ENCODE results near the gene SSBP1. TPM values are rescaled to one million over a fixed set of nuclear protein-coding genes. Genes with fewer than 3 reads are reported as not detected.

The SSBP1 gene
- total RNA-seq, 1 experiment from 2014 or later = 245 TPM

DNA sequence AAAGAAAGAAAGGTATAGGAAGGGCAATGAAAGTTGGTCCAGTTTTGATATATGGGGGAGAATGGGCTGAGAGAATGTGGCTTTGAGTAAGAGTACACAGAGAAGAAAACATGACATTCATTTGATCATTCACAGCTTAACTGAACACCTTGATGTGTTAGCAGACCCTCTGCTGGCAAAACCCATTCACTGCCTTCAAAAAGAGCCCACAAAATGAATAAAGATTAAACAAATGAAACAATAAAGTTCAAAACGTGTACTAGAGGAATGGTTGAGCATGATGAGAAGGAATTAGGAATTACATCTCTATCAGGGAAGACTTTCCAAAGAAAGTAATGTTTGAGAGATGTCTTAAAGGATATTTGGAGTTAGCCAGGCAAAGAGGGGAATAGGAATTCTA, 27.9 kb upstream of the SSBP1 start (continued):
- TF ChIP-seq, protein P1, sequence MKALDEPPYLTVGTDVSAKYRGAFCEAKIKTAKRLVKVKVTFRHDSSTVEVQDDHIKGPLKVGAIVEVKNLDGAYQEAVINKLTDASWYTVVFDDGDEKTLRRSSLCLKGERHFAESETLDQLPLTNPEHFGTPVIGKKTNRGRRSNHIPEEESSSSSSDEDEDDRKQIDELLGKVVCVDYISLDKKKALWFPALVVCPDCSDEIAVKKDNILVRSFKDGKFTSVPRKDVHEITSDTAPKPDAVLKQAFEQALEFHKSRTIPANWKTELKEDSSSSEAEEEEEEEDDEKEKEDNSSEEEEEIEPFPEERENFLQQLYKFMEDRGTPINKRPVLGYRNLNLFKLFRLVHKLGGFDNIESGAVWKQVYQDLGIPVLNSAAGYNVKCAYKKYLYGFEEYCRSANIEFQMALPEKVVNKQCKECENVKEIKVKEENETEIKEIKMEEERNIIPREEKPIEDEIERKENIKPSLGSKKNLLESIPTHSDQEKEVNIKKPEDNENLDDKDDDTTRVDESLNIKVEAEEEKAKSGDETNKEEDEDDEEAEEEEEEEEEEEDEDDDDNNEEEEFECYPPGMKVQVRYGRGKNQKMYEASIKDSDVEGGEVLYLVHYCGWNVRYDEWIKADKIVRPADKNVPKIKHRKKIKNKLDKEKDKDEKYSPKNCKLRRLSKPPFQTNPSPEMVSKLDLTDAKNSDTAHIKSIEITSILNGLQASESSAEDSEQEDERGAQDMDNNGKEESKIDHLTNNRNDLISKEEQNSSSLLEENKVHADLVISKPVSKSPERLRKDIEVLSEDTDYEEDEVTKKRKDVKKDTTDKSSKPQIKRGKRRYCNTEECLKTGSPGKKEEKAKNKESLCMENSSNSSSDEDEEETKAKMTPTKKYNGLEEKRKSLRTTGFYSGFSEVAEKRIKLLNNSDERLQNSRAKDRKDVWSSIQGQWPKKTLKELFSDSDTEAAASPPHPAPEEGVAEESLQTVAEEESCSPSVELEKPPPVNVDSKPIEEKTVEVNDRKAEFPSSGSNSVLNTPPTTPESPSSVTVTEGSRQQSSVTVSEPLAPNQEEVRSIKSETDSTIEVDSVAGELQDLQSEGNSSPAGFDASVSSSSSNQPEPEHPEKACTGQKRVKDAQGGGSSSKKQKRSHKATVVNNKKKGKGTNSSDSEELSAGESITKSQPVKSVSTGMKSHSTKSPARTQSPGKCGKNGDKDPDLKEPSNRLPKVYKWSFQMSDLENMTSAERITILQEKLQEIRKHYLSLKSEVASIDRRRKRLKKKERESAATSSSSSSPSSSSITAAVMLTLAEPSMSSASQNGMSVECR (CRISPR knock-in tag; IDR thresholded peaks at IDR 0.05; ENCODE audit: borderline replicate concordance) = no peak
- no peak for TF ChIP-seq ZBTB21 (CRISPR knock-in tag; IDR thresholded peaks at IDR 0.05; ENCODE audit: borderline replicate concordance)
- TF ChIP-seq PRRX2 (CRISPR knock-in tag; IDR thresholded peaks at IDR 0.05) = no peak

DNA sequence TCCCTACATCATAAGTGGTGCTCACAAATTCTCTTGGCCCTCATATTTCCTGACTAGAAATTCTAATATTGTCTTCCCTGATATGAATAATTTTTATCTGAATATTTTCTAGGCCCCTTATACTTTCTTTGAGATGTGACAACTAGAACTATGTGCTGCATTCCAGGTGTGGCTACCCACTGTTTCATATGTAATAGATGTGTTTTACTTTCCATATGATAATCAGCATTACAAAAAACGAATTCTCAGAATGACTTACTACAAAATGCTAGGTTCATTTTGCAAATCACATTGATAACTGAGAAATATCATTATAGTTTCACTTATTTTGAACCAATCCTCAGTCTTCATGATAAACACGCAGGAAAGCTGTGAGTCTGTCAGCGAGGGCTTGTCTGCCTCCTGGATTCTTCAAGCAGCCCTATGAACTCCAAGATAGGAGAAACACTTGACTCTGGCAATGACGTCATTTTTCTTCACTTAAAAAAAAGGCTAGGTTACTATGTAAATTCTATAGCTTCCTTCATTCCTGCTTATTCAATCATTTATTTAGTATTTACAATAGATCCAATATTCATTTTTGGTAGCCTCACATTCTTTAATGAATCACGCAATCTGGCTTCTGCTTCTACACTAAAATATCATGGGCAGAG, 25.4 kb upstream of the SSBP1 start:
- no peak overlapping the region for H3K27ac Mint-ChIP-seq
- H3K27me3 Mint-ChIP-seq (ENCODE audit: low read depth) = no peaks in the 10 kb centered on the region
- H3K9me3 Mint-ChIP-seq = no peaks in the 10 kb centered on the region
- no peak overlapping the region for H3K4me3 Mint-ChIP-seq
- H3K36me3 Mint-ChIP-seq = no peaks in the 10 kb centered on the region
- DNase-seq (ENCODE audit: low spot score) (no peak), ATAC-seq (no peak)
- peaks cover 50% of the 10 kb centered on the region for H3K4me1 Mint-ChIP-seq
- POLR2A ChIA-PET = no interaction called here
- TF ChIP-seq RELA (CRISPR knock-in tag; IDR thresholded peaks at IDR 0.05; ENCODE audit: borderline replicate concordance) (no peak), OVOL2 (CRISPR knock-in tag; IDR thresholded peaks at IDR 0.05; ENCODE audit: borderline replicate concordance) (no peak), ZNF423 (CRISPR knock-in tag; IDR thresholded peaks at IDR 0.05) (no peak), TCF7 (CRISPR knock-in tag; IDR thresholded peaks at IDR 0.05; ENCODE audit: low read depth) (no peak), MXD4 (CRISPR knock-in tag; IDR thresholded peaks at IDR 0.05; ENCODE audit: borderline replicate concordance) (no peak), ZBTB21 (CRISPR knock-in tag; IDR thresholded peaks at IDR 0.05; ENCODE audit: borderline replicate concordance) (no peak), EMX1 (CRISPR knock-in tag; IDR thresholded peaks at IDR 0.05) (no peak), ZNF138 (CRISPR knock-in tag; conservative IDR thresholded peaks at IDR 0.05) (no peak)
- TF ChIP-seq, protein P2, sequence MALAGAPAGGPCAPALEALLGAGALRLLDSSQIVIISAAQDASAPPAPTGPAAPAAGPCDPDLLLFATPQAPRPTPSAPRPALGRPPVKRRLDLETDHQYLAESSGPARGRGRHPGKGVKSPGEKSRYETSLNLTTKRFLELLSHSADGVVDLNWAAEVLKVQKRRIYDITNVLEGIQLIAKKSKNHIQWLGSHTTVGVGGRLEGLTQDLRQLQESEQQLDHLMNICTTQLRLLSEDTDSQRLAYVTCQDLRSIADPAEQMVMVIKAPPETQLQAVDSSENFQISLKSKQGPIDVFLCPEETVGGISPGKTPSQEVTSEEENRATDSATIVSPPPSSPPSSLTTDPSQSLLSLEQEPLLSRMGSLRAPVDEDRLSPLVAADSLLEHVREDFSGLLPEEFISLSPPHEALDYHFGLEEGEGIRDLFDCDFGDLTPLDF (CRISPR knock-in tag; IDR thresholded peaks at IDR 0.05) = no peak
- CTCF ChIA-PET = interaction anchor here (0.6 to 1.5 kb wide), 3 partner anchors 11 to 64 kb away, joined by 3 read pairs; no protein-coding TSS in a partner anchor

DNA sequence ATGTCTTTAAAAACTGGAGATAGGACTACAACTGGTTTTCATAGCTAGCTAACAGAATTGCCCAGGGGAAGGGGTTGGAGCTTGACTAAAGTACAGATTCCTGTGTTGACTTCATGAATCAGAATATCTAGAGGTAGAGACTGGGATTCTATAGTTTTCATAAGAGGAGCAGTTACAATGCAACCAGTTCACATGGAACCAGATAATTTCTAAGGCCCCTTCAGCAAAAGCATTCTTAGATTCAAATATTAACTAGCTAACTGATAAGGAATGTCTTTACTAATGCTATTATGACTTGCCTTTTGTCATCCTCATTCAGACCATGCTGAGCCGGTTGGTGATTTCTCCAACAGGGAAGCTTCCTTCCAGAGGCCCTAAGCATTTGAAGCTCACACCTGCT, 24.3 kb upstream of the SSBP1 start:
- Mint-ChIP-seq H3K27ac (no peak overlapping the region), H3K27me3 (ENCODE audit: low read depth) (no peaks in the 10 kb centered on the region)
- no peak for TF ChIP-seq NR1H2 (CRISPR knock-in tag; IDR thresholded peaks at IDR 0.05)
- TF ChIP-seq, protein P1 (CRISPR knock-in tag; IDR thresholded peaks at IDR 0.05; ENCODE audit: borderline replicate concordance) = no peak
- TF ChIP-seq, protein P3, sequence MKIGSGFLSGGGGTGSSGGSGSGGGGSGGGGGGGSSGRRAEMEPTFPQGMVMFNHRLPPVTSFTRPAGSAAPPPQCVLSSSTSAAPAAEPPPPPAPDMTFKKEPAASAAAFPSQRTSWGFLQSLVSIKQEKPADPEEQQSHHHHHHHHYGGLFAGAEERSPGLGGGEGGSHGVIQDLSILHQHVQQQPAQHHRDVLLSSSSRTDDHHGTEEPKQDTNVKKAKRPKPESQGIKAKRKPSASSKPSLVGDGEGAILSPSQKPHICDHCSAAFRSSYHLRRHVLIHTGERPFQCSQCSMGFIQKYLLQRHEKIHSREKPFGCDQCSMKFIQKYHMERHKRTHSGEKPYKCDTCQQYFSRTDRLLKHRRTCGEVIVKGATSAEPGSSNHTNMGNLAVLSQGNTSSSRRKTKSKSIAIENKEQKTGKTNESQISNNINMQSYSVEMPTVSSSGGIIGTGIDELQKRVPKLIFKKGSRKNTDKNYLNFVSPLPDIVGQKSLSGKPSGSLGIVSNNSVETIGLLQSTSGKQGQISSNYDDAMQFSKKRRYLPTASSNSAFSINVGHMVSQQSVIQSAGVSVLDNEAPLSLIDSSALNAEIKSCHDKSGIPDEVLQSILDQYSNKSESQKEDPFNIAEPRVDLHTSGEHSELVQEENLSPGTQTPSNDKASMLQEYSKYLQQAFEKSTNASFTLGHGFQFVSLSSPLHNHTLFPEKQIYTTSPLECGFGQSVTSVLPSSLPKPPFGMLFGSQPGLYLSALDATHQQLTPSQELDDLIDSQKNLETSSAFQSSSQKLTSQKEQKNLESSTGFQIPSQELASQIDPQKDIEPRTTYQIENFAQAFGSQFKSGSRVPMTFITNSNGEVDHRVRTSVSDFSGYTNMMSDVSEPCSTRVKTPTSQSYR (CRISPR knock-in tag; IDR thresholded peaks at IDR 0.05) = no peak
- TF ChIP-seq NR3C1 (CRISPR knock-in tag; conservative IDR thresholded peaks at IDR 0.05; ENCODE audit: low read depth) = no peak
- TF ChIP-seq ETV6 (CRISPR knock-in tag; IDR thresholded peaks at IDR 0.05) = no peak
- no peak for TF ChIP-seq RORB (CRISPR knock-in tag; IDR thresholded peaks at IDR 0.05)
- TF ChIP-seq, protein P4, sequence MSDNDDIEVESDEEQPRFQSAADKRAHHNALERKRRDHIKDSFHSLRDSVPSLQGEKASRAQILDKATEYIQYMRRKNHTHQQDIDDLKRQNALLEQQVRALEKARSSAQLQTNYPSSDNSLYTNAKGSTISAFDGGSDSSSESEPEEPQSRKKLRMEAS (CRISPR knock-in tag; IDR thresholded peaks at IDR 0.05) = no peak

More for the DNA sequence above, 24.3 kb upstream of the SSBP1 start:
- ChIA-PET CTCF (interaction anchor here (0.9 to 4.4 kb wide), 3 partner anchors 13 to 584 kb away, joined by 3 to 26 read pairs (median 3); partner anchors contain the start of gene SSBP1), POLR2A (no interaction called here)
- H3K4me3 Mint-ChIP-seq = no peak overlapping the region
- no peaks in the 10 kb centered on the region for H3K9me3 Mint-ChIP-seq
- H3K4me1 Mint-ChIP-seq = peaks cover 53% of the 10 kb centered on the region
- ATAC-seq (no peak), DNase-seq (ENCODE audit: low spot score) (no peak)
- no peaks in the 10 kb centered on the region for H3K36me3 Mint-ChIP-seq

All from WTC11 (cell line).